GM12891 (cell line): ENCODE data around the gene CTNNA3.

Source experiments
- PAX5 ChIP-seq: IDR thresholded peaks from 2 replicates; pipeline ENCODE4 v1.6.1; 2011; ENCODE audit warnings: low read length, moderate library complexity, mild to moderate bottlenecking; ENCODE audit not compliant: insufficient read depth, severe bottlenecking
- POLR2A ChIP-seq: IDR thresholded peaks from 2 replicates; pipeline ENCODE4 v1.6.1; 2011; ENCODE audit warnings: low read depth, low read length, control low read depth
- POLR2AphosphoS5 ChIP-seq: IDR thresholded peaks from 2 replicates; pipeline ENCODE4 v1.6.1; 2011; ENCODE audit warnings: low read depth, low read length, control low read depth
- SPI1 ChIP-seq: IDR thresholded peaks from 2 replicates; pipeline ENCODE4 v1.6.1; 2011; ENCODE audit warnings: low read depth, low read length, control low read depth
- TAF1 ChIP-seq: IDR thresholded peaks from 2 replicates; pipeline ENCODE4 v1.6.1; 2011; ENCODE audit warnings: low read depth, low read length, control low read depth

DNA sequence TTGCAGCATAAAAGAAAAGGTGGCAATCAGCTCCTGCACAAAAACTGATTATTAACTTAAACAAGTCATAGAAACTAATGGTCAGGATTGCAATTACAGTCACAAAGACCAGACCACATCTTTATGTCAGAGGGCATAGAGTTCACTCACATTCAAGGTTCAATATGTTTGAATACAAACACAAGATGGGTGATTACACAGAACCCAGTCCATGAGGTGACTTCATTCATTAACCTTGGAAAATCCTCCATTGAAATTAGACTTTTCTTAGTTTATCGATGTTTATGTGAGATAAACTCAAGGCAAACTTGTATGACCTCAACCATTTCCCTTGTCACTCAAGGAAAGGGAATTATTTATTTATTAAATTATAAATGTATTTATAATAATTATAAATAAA lies 1158.8 kb downstream of the CTNNA3 start:
- TF ChIP-seq POLR2A (no peak), POLR2AphosphoS5 (no peak), SPI1 (no peak), TAF1 (no peak), PAX5 (no peak)
